GM18907 (cell line): ENCODE data around the gene SBK2.
"Not testable (repeated sequence)": the region's sequence is repeated elsewhere in the genome, so short reads cannot be mapped to it uniquely, and the experiment has no call there.

Experiments used
- ATAC-seq: cut with Tn5 transposase; IDR thresholded peaks from one replicate; pipeline ENCODE4 v1.9.1; 2021; ENCODE audit warnings: mild to moderate bottlenecking, moderate library complexity; ENCODE audit not compliant: unreplicated experiment

SBK2 gene

GRCh38 chr19:55537741-55538111 lies 793 bp upstream of the SBK2 start:
- ATAC-seq = no peak

GRCh38 chr19:55536366-55536765 lies 567 bp downstream of the SBK2 start:
- ATAC-seq = no peak

DNA sequence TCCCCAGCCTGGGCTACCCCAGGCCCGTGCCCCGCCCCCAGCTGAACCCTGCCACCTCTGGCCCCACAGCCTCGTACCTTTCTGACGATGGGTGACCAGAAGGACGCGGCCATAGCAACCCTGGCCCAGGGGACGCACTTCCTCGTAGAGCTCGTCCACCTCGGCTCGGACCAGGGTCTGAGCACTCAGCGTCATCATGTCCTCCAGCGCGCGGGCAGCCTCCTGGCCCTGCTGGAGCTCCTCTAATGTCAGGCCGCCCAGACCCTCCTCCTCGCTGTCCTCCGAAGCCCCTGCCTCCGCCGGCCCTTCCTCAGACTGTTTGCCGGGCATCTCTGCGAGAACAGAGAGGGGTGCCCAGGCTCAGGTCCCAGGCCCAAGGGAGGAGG lies 975 bp downstream of the SBK2 start:
- no peak for ATAC-seq

DNA sequence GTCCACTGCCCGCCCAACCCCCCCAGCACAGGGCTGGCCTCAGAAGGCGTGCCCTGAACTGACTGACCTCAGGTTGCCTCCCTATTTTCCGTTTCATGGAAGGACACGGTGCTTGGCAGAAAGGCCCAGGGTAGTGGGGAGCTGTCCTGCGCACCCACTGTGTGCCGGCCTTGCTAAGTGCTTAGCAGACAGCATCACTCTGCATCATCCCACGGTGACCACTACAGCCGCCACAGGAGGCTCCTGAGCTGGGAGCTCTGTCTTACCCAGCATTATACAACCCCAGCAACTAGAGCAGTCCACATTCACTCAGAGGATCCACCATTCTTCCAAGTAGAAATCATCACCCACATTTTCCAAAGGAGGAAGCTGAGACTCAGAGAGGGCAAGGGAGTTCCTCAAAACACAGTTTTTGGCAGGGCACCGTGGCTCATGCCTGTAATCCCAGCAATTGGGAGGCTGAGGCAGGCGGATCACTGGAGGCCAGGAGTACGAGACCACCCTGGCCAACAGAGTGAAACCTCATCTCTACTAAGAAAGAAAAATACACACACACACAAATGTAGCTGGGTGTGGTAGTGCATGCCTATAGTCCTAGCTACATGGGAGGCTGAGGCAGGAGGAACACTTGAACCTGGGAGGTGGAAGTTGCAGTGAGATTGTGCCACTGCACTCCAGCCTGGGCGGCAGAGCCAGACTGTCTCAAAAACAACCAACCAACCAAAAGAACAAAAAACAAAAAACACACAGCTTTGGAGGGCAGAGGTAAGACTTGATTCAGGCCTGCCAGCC lies 1.6 kb downstream of the SBK2 start:
- no peak for ATAC-seq

DNA sequence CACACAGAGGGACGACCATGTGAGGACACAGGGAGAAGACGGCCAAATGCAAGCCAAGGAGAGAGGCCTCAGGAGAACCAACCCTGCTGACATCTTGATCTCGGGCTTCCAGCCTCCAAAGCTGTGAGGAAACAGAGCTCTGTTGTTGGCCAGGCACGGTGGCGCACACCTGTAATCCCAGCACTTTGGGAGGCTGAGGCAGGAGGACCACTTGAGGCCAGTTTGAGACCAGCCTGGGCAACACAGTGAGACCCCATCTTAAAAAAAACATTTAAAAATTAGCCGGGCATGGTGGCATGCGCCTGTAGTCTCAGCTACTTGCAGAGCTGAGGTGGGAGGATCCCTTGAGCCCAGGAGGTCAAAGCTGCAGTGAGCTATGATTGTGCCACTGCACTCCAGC lies 2.7 kb downstream of the SBK2 start:
- not testable (repeated sequence) for ATAC-seq

- ATAC-seq = no peak
Observed at GRCh38 chr19:55530996-55531395, 5.9 kb downstream of the SBK2 start.

- ATAC-seq = no peak
Observed at GRCh38 chr19:55529636-55530234, 7.2 kb downstream of the SBK2 start.

- ATAC-seq = no peak
Observed at GRCh38 chr19:55528030-55528803, 8.7 kb downstream of the SBK2 start.

- no peak for ATAC-seq
Observed at GRCh38 chr19:55527197-55528029, 9.5 kb downstream of the SBK2 start.

DNA sequence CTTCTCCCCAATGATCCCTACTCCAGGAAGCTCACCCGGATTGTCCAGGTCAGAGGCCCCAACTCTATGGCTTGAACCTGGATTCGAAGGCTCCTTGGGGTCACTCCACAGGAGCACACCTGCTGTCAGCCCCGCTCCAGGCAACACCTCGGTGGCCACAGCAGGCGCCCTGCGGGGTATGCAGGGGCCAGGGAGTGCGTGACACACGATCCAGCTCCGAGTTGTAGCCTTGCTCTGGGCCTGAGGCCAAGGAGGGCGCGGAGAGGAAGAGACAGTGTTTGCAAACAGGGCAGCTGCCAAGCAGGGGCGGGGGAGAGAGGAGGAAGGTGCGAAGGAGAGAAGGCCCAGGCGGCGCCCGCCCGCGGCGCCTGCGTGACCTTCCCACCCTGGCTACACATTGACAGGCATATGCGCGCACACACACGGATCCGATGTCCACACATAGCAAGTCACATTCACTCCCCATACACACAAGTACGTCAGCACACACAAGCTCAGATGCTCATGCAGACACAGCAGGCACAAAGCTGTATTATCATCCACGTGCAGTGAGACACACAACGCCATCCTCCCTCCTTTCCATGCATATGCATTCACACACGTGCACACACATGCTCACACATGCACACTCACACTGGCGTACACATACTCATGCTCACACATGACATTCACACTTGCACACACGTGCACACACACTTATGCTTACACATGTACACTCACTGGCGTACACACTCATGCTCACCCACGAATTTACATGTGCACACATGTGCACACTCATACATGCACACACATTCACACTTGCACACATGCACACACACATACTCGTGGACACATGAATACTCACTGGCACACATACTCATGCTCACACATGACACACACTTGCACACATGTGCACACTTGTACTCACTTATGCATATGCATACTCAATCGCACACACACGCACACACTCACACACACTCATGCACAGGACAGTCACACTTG lies 10.4 kb downstream of the SBK2 start:
- ATAC-seq = no peak

DNA sequence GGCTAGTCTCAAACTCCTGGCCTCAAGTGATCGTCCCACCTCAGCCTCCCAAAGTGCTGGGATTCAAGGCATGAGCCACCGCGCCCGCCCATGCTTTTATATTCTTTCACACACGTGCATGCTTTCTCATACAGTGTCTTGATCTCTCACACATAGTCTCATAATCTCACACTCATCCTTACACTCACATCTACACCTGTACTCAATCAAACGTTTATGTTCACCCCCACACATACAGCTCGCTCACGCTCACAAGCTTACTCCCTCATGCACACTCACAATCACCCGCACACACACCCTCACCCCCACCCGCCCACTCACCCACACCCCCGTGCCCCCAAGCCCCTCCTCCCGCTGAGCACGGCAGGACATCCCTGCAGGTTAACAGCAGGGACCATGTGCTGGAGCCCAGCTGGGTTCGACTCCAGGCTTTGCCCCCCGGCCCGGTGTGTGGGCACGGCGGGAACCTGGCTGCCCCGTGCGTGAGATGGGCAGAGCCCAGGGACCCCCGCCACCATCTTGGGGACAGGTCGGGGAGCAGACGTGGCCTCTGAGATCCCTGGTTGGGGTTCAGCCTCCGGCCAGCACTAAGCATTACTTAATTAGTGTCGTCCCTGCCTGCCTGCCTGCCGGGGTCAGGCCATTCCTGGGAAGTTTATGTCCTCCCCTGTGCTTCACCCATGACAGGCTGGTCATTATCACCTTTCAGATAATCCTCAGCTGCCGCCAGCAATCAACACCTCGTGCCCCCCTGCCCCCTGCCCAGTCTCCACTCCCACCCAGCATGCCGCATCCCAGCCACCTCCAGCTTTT lies 11.4 kb downstream of the SBK2 start:
- no peak for ATAC-seq

- ATAC-seq = no peak
Observed at GRCh38 chr19:55520691-55521292, 16.1 kb downstream of the SBK2 start.

- no peak for ATAC-seq
Observed at GRCh38 chr19:55519451-55520311, 17.3 kb downstream of the SBK2 start.

DNA sequence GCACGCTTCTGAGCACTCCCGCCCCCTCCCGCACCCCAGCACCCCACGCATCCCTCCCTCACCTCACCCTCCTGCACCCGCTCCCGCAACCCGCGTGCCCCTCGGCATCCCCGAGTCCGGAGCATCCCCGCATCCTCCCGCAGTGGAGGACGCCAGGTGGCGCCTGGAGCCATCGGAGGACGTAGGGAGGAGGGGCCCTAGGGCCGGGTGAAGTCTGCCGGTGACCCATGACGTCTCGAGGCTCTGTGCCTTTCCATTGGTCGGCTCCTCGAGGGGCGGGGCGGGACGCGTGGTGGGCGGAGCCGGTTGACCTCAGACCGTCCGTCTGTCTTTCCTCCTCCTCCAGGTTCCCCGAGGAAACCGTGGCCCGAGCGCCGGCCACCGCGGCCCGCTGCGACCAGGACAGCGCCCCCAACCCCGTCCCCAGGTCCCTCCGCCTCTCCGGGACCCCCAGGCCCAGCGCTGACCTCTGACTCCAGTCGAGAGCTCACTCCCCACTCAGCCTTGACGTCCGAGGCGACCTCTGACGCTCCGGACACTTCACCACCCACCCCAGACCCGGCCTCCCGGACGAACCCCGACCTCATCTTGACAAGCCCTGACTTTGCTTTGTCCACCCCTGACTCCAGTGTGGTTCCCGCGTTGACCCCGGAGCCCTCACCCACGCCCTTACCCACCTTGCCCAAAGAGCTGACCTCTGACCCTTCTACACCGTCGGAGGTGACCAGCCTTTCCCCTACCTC lies 19.9 kb downstream of the SBK2 start:
- ATAC-seq = peak; percentile 99

DNA sequence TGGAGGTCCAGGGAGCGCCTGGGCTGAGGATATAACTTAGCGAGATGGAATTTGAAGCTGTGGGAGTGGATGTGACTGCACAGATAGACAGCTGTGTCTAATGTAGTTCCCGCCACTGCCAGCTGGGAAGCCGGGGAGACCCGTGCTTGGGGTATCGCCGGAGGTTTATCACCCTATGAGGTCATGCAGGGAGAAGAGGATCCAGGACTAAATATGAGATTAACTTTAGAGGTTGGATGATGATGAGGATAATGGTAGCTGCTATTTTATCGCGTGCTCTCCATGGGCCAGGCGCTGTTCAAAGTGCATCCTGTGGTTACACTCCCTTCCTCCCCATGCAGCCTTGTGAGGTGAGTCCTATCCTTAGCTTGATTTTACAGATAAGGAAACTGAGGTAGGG lies 28.8 kb downstream of the SBK2 start:
- ATAC-seq = no peak

- ATAC-seq = no peak
Observed at GRCh38 chr19:55504981-55505380, 32.0 kb downstream of the SBK2 start.

DNA sequence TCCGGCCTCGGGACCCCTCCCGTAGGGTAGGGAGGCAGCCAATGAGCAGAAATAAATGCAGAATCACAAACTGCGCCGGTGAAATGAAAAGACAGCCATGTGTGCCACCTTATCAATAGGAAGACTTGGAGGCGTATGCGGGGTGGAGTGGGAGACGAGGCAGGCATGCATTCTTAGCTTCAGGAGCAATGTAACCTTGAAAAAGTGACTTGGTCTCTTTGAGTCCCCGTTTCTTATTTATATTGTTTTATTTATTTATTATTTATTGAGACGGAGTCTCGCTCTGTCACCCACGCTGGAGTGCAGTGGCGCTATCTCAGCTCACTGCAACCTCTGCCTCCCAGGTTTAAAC lies 32.7 kb downstream of the SBK2 start:
- no peak for ATAC-seq
